IMR-90 (cell line): ENCODE measurements around the gene MECR. TPM values are rescaled to one million over a fixed set of nuclear protein-coding genes. Genes with fewer than 3 reads are reported as not detected.

ENCODE experiments used
- ATAC-seq: fragments of 200-7000 bp; cut with Tn5 transposase; 2 replicates; pipeline ENCODE4 v1.9.1; 2020; ENCODE audit warnings: low read depth, mild to moderate bottlenecking, moderate library complexity
- BruUV-seq: library from RNA; stranded (reverse); fragments of 400-500 nt; replicated peaks from 2 replicates; lab custom pipeline; 2021; lab: Mats Ljungman, UMichigan
- CTCF ChIA-PET: fragments of 300-600 bp; formaldehyde crosslinking; extraction: SDS; loops from one replicate; lab custom pipeline; 2021; ENCODE audit warnings: antibody characterized with exemption; lab: Yijun Ruan, JAX
- POLR2A ChIA-PET: fragments of 300-600 bp; sonication (Branson Sonifier 250); formaldehyde crosslinking; loops from one replicate; lab custom pipeline; 2022; ENCODE audit warnings: antibody characterized with exemption; ENCODE audit not compliant: unreplicated experiment; lab: Charles Lee
- DNase-seq: peaks from one replicate; pipeline ENCODE4 v3.0.0; 2013
- H2AFZ ChIP-seq: replicated peaks from 2 replicates; pipeline ENCODE3; 2013; ENCODE audit warnings: low read length, mild to moderate bottlenecking; ENCODE audit not compliant: poor library complexity
- H2AK5ac ChIP-seq: 2 replicates; pipeline ENCODE4 v1.6.1; 2013; ENCODE audit warnings: low read depth, low read length, inconsistent platforms
- H2AK9ac ChIP-seq: replicated peaks from 2 replicates; pipeline ENCODE3; 2013; ENCODE audit warnings: mild to moderate bottlenecking, low read depth, low read length, moderate library complexity; ENCODE audit not compliant: poor library complexity
- H2BK120ac ChIP-seq: 2 replicates; pipeline ENCODE4 v1.6.1; 2013; ENCODE audit warnings: low read depth, low read length, inconsistent platforms
- H2BK15ac ChIP-seq: 3 replicates; pipeline ENCODE4 v1.6.1; 2013; ENCODE audit warnings: low read depth, low read length, inconsistent platforms
- H2BK20ac ChIP-seq: 2 replicates; pipeline ENCODE4 v1.6.1; 2013; ENCODE audit warnings: low read depth, mild to moderate bottlenecking, inconsistent platforms, low read length, moderate library complexity
- H2BK5ac ChIP-seq: 2 replicates; pipeline ENCODE4 v1.6.1; 2013; ENCODE audit warnings: mild to moderate bottlenecking, low read depth, low read length, inconsistent platforms; ENCODE audit not compliant: poor library complexity, severe bottlenecking
- H3K14ac ChIP-seq: replicated peaks from 2 replicates; pipeline ENCODE4 v1.6.1; 2013; ENCODE audit warnings: low read depth, low read length, inconsistent platforms
- H3K18ac ChIP-seq: 2 replicates; pipeline ENCODE4 v1.6.1; 2013; ENCODE audit warnings: low read depth, low read length, control low read depth
- H3K23ac ChIP-seq: 2 replicates; pipeline ENCODE4 v1.6.1; 2013; ENCODE audit warnings: low read depth, low read length, inconsistent platforms
- H3K27ac ChIP-seq: 2 replicates; pipeline ENCODE4 v1.5.1; 2013; ENCODE audit warnings: mild to moderate bottlenecking, control low read depth, low read length; ENCODE audit not compliant: insufficient read depth
- H3K27me3 ChIP-seq: 2 replicates; pipeline ENCODE4 v1.6.1; 2013; ENCODE audit warnings: low read length; ENCODE audit not compliant: control insufficient read depth, insufficient read depth
- H3K36me3 ChIP-seq: 2 replicates; pipeline ENCODE4 v1.6.1; 2013; ENCODE audit warnings: low read length, mixed read lengths; ENCODE audit not compliant: control insufficient read depth, insufficient read depth
- H3K4ac ChIP-seq: 2 replicates; pipeline ENCODE4 v1.6.1; 2013; ENCODE audit warnings: low read depth, low read length, inconsistent platforms
- H3K4me1 ChIP-seq: 2 replicates; pipeline ENCODE4 v1.6.1; 2013; ENCODE audit warnings: low read length, mixed read lengths; ENCODE audit not compliant: control insufficient read depth, insufficient read depth
- H3K4me2 ChIP-seq: 2 replicates; pipeline ENCODE4 v1.6.1; 2013; ENCODE audit warnings: low read depth, mild to moderate bottlenecking, control low read depth, low read length, moderate library complexity
- H3K4me3 ChIP-seq: 2 replicates; pipeline ENCODE4 v1.5.1; 2013; ENCODE audit warnings: low read depth, mild to moderate bottlenecking, control low read depth, low read length, moderate library complexity; ENCODE audit not compliant: insufficient read depth
- H3K56ac ChIP-seq: 2 replicates; pipeline ENCODE4 v1.6.1; 2013; ENCODE audit warnings: low read length, inconsistent platforms; ENCODE audit not compliant: insufficient read depth; ENCODE audit errors: extremely low read depth
- H3K79me1 ChIP-seq, 2 experiments: 2 replicates each; pipeline ENCODE4 v1.6.1; 2013; ENCODE audit warnings: low read length in 2 of 2, inconsistent platforms in 1 of 2, low read depth in 1 of 2
- H3K9ac ChIP-seq: 2 replicates; pipeline ENCODE4 v1.6.1; 2013; ENCODE audit warnings: low read depth, low read length, control low read depth
- H3K9me1 ChIP-seq: 2 replicates; pipeline ENCODE4 v1.6.1; 2013; ENCODE audit warnings: low read length, inconsistent platforms; ENCODE audit not compliant: insufficient read depth
- H3K9me3 ChIP-seq: 2 replicates; pipeline ENCODE4 v1.6.1; 2013; ENCODE audit warnings: low read length; ENCODE audit not compliant: control insufficient read depth, insufficient read depth
- H4K20me1 ChIP-seq: 2 replicates; pipeline ENCODE4 v1.6.1; 2013; ENCODE audit warnings: low read length, inconsistent platforms; ENCODE audit not compliant: insufficient read depth
- H4K5ac ChIP-seq: 2 replicates; pipeline ENCODE4 v1.6.1; 2013; ENCODE audit warnings: mild to moderate bottlenecking, low read depth, low read length, control low read depth
- H4K8ac ChIP-seq, 2 experiments: 2 replicates each; pipeline ENCODE4 v1.6.1; 2013; ENCODE audit warnings: low read depth in 2 of 2, low read length in 2 of 2, control low read depth in 1 of 2, inconsistent platforms in 1 of 2
- H4K91ac ChIP-seq: 2 replicates; pipeline ENCODE4 v1.6.1; 2013; ENCODE audit warnings: low read depth, low read length, inconsistent platforms; ENCODE audit not compliant: insufficient read depth
- BHLHE40 ChIP-seq: fragments of 150-350 bp; IDR thresholded peaks from 2 replicates; pipeline ENCODE4 v1.6.1; 2016; ENCODE audit warnings: mild to moderate bottlenecking, low read depth, low read length
- RAD21 ChIP-seq: IDR thresholded peaks from 2 replicates; pipeline ENCODE4 v1.6.1; 2012; ENCODE audit warnings: low read length, improper control_type of control experiment
- RCOR1 ChIP-seq: IDR thresholded peaks from 2 replicates; pipeline ENCODE4 v1.6.1; 2012; ENCODE audit warnings: mild to moderate bottlenecking, low read length, improper control_type of control experiment; ENCODE audit not compliant: insufficient replicate concordance
- WGBS, 2 experiments: methylation state at CpG; one replicate each; pipeline versions ENCODE4 v1.1.5 to v1.1.7; 2013; ENCODE audit warnings: missing lambda C conversion rate in 2 of 2; ENCODE audit not compliant: insufficient read length in 1 of 2; ENCODE audit errors: extremely low coverage in 2 of 2; 5-methylcytosine and 5-hydroxymethylcytosine counted together
- dilution Hi-C: fragments of 300-500 bp; cut with HindIII; formaldehyde crosslinking; loops from one replicate; pipeline ENCODE4 v1.14.3; 2018; ENCODE audit warnings: low sequenced_read_pairs; ENCODE audit not compliant: unreplicated experiment
- in situ Hi-C: fragments of 300-500 bp; cut with MboI; formaldehyde crosslinking; loops from 3 replicates; pipeline ENCODE4 v1.14.3; 2019; ENCODE audit warnings: low sequenced_read_pairs, inconsistent platforms, mixed read lengths
- intact Hi-C: fragments of 100-400 bp; cut with micrococcal nuclease; formaldehyde crosslinking; loops from 2 replicates; pipeline ENCODE4 v1.10.0; 2022
- polyA plus RNA-seq, 3 experiments: library from polyadenylated mRNA; depleted of rRNA; stranded (reverse); fragments of >200 nt; gene quantifications; 2 replicates each; pipeline ENCODE4 v1.2.3, GENCODE V29; 2012; ENCODE audit warnings: low replicate concordance in 1 of 3
- total RNA-seq: library from RNA; depleted of rRNA; stranded (reverse); fragments of >200 nt; gene quantifications from 2 replicates; pipeline ENCODE4 v1.2.3, GENCODE V29; 2012

MECR gene
- total and polyA plus RNA-seq, 2 of the 4 experiments (the other 2 are of a cell fraction), result 20.3 to 24.8 TPM

DNA sequence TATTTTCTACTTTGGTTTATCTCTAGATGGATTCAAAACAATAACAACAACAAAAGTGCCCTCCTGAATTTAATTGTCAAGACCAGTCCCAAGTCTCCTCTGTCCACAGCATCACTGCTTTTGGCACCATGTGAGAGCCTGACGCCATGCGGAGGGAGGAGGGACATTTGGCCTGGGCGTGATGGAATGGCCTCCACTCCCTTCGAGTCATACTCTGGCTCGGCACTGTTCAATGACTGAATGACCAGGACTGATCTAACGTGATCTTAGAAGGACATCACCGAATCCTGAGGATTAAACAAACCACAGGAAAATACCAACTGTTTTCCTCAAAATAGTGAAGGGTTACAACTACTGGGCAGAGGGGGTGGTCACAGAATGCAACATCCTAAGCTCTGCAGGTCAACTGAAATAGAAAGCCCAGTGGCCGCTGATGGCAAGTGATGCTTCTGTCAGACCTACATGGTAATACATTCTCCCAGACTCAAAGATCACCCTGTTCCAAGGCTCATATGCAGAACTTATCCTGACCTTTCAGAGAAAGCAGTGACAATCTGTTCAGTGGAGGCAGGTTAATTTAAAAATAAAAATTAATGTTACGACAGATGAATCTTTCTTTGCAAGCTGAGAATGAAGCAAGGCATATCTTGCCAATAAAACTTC lies 68.1 kb downstream of the MECR start:
- no peak overlapping the region for H4K8ac ChIP-seq
- BruUV-seq, result TSS peak; percentile 3
- ChIA-PET POLR2A (no interaction called here), CTCF (interaction anchor here (0.6 kb wide), 2 partner anchors 10 to 34 kb away, joined by 4 to 8 read pairs; no protein-coding TSS in a partner anchor)
- no peak overlapping the region for H4K5ac ChIP-seq
- no peak overlapping the region for H3K23ac ChIP-seq
- no peak overlapping the region for H2AFZ ChIP-seq
- H3K18ac ChIP-seq, result no peak overlapping the region
- DNase-seq, result no peak
- no peak overlapping the region for H2BK120ac ChIP-seq
- no peak overlapping the region for H3K4me3 ChIP-seq
- H3K9ac ChIP-seq, result no peak overlapping the region
- no peak overlapping the region for H3K4me2 ChIP-seq
- peaks cover 79% of the 10 kb centered on the region for H4K20me1 ChIP-seq
- no peak overlapping the region for H2BK5ac ChIP-seq
- peaks cover 7% of the 10 kb centered on the region; the same call in 1 of the 2 replicates for H3K4me1 ChIP-seq
- no CpG with 5 or more reads among the region's 9 CpGs for WGBS, 2 experiments
- ATAC-seq, result no peak; the same call in 1 of the 2 replicates
- no peak overlapping the region for H2AK5ac ChIP-seq
- TF ChIP-seq RCOR1 (no peak), RAD21 (no peak), BHLHE40 (no peak)
- H3K56ac ChIP-seq, result no peak overlapping the region
- peaks cover 41% of the 10 kb centered on the region for H3K36me3 ChIP-seq
- H3K4ac ChIP-seq, result no peak overlapping the region
- dilution Hi-C loops (no loop called here), intact Hi-C loops (no loop called here), in situ Hi-C loops (no loop called here)
- H2BK20ac ChIP-seq, result no peak overlapping the region
- no peaks in the 10 kb centered on the region for H3K9me3 ChIP-seq
- no peak overlapping the region for H2AK9ac ChIP-seq
- no peak overlapping the region for H2BK15ac ChIP-seq
- H3K79me1 ChIP-seq, result peaks cover 34 to 83% of the 10 kb centered on the region in 2 experiments
- H3K27ac ChIP-seq, result no peak overlapping the region
- H4K91ac ChIP-seq, result no peak overlapping the region
- peaks cover 21% of the 10 kb centered on the region for H3K9me1 ChIP-seq
- H3K27me3 ChIP-seq, result no peaks in the 10 kb centered on the region
- H3K14ac ChIP-seq, result no peak overlapping the region
